ENCODE data around the gene SLC17A2.
A peak's percentile ranks its signal among the peaks of the same experiment; 100 is the strongest.

The SLC17A2 gene

DNA sequence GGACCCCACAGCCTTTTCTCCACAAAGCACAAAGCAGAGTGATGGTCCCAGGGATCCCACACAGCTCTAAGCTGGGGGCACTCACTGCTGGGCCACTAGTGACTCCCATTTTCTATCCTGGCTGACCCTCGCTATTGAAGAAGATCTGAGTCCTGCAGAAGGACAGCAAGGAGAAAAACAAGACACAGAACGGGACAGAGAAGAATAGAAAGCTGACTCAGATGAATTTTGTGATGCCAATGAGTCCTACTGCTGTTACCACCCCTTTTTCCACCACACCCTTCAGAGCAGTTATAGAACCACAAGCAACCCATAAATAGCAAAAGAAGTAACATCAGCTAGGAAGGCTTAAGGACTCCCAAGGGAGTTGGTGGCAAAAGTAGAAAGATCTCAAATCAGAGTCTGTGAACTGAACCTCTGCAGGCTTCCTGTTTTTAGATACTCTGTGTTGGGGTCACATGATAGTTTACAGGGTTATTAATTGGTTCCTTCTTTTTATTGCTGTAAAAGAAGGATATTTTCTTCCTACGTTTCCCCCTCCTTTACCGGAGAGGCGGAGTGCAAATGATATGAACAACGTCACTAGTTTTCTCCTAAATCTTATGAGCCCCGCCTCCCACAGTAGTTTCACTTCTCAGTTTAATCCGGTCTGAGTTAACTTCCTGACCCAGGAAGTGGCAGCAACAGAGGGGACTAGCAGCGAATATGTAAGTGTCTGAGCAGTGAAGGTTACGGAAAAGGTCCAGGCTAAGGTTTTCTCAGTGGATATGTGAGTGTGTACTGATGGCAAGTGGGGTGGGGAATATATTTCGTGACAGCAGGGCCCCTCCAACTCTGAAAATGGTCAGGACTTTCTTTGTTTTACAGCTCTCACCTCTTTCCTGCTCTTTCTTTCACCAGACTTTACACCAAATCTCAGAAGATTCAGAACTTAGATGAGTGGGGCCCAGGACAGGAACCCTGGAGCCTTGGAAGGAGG lies 31.9 kb upstream of the SLC17A2 start, which contains the start of gene TRIM38 (continued):
- TF ChIP-seq, protein P1, sequence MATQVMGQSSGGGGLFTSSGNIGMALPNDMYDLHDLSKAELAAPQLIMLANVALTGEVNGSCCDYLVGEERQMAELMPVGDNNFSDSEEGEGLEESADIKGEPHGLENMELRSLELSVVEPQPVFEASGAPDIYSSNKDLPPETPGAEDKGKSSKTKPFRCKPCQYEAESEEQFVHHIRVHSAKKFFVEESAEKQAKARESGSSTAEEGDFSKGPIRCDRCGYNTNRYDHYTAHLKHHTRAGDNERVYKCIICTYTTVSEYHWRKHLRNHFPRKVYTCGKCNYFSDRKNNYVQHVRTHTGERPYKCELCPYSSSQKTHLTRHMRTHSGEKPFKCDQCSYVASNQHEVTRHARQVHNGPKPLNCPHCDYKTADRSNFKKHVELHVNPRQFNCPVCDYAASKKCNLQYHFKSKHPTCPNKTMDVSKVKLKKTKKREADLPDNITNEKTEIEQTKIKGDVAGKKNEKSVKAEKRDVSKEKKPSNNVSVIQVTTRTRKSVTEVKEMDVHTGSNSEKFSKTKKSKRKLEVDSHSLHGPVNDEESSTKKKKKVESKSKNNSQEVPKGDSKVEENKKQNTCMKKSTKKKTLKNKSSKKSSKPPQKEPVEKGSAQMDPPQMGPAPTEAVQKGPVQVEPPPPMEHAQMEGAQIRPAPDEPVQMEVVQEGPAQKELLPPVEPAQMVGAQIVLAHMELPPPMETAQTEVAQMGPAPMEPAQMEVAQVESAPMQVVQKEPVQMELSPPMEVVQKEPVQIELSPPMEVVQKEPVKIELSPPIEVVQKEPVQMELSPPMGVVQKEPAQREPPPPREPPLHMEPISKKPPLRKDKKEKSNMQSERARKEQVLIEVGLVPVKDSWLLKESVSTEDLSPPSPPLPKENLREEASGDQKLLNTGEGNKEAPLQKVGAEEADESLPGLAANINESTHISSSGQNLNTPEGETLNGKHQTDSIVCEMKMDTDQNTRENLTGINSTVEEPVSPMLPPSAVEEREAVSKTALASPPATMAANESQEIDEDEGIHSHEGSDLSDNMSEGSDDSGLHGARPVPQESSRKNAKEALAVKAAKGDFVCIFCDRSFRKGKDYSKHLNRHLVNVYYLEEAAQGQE (tag by site-specific recombination; IDR thresholded peaks at IDR 0.05): no peak
- TF ChIP-seq ZNF324 (tag by site-specific recombination; IDR thresholded peaks at IDR 0.05) (no peak), ZNF704 (tag by site-specific recombination; IDR thresholded peaks at IDR 0.05) (no peak), ZNF132 (tag by site-specific recombination; IDR thresholded peaks at IDR 0.05; ENCODE audit: borderline replicate concordance) (no peak), ZNF707 (tag by site-specific recombination; IDR thresholded peaks at IDR 0.05) (no peak), ZNF239 (tag by site-specific recombination; IDR thresholded peaks at IDR 0.05) (no peak), CTCF (tag by site-specific recombination; IDR thresholded peaks at IDR 0.05) (no peak), WT1 (tag by site-specific recombination; IDR thresholded peaks at IDR 0.05) (no peak; the same call in 1 of the 2 replicates), ZNF433 (tag by site-specific recombination; IDR thresholded peaks at IDR 0.05; ENCODE audit: low read depth) (no peak), ZNF747 (tag by site-specific recombination; IDR thresholded peaks at IDR 0.05) (no peak), ZNF596 (tag by site-specific recombination; IDR thresholded peaks at IDR 0.05) (no peak), ZNF624 (tag by site-specific recombination; IDR thresholded peaks at IDR 0.05) (no peak), ZSCAN23 (tag by site-specific recombination; IDR thresholded peaks at IDR 0.05) (no peak), AEBP2 (tag by site-specific recombination; IDR thresholded peaks at IDR 0.05; ENCODE audit: borderline replicate concordance) (no peak), ZBTB21 (tag by site-specific recombination; IDR thresholded peaks at IDR 0.05) (peak; percentile 52), ZNF416 (tag by site-specific recombination; IDR thresholded peaks at IDR 0.05) (no peak), ZNF18 (tag by site-specific recombination; IDR thresholded peaks at IDR 0.05) (no peak), ZNF488 (tag by site-specific recombination; IDR thresholded peaks at IDR 0.05) (no peak), ZFHX2 (tag by site-specific recombination; conservative IDR thresholded peaks at IDR 0.05) (no peak), ZEB2 (tag by site-specific recombination; IDR thresholded peaks at IDR 0.05) (peak; percentile 73; the same call in 1 of the 2 replicates)
- TF ChIP-seq, protein P2, sequence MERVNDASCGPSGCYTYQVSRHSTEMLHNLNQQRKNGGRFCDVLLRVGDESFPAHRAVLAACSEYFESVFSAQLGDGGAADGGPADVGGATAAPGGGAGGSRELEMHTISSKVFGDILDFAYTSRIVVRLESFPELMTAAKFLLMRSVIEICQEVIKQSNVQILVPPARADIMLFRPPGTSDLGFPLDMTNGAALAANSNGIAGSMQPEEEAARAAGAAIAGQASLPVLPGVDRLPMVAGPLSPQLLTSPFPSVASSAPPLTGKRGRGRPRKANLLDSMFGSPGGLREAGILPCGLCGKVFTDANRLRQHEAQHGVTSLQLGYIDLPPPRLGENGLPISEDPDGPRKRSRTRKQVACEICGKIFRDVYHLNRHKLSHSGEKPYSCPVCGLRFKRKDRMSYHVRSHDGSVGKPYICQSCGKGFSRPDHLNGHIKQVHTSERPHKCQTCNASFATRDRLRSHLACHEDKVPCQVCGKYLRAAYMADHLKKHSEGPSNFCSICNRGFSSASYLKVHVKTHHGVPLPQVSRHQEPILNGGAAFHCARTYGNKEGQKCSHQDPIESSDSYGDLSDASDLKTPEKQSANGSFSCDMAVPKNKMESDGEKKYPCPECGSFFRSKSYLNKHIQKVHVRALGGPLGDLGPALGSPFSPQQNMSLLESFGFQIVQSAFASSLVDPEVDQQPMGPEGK (tag by site-specific recombination; IDR thresholded peaks at IDR 0.05): 0 out of 2 replicates have a peak, but pooled peaks have one; percentile 11
- TF ChIP-seq, protein P3, sequence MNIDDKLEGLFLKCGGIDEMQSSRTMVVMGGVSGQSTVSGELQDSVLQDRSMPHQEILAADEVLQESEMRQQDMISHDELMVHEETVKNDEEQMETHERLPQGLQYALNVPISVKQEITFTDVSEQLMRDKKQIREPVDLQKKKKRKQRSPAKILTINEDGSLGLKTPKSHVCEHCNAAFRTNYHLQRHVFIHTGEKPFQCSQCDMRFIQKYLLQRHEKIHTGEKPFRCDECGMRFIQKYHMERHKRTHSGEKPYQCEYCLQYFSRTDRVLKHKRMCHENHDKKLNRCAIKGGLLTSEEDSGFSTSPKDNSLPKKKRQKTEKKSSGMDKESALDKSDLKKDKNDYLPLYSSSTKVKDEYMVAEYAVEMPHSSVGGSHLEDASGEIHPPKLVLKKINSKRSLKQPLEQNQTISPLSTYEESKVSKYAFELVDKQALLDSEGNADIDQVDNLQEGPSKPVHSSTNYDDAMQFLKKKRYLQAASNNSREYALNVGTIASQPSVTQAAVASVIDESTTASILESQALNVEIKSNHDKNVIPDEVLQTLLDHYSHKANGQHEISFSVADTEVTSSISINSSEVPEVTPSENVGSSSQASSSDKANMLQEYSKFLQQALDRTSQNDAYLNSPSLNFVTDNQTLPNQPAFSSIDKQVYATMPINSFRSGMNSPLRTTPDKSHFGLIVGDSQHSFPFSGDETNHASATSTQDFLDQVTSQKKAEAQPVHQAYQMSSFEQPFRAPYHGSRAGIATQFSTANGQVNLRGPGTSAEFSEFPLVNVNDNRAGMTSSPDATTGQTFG (tag by site-specific recombination; IDR thresholded peaks at IDR 0.05; ENCODE audit: borderline replicate concordance): no peak
